Gastroesophageal sphincter (tissue), 4 donors: ENCODE results near the gene EPHA3. TPM values are rescaled to one million over a fixed set of nuclear protein-coding genes. Genes with fewer than 3 reads are reported as not detected.

ENCODE experiments used
- ATAC-seq: fragments of 150-250 bp; one replicate; pipeline ENCODE4 v1.9.1; 2016; ENCODE audit warnings: mild to moderate bottlenecking, moderate library complexity
- H3K27ac ChIP-seq, 4 donors: fragments of 200-600 bp; sonication (generic) in 3 of 4; 1 replicate in 3 of 4; 2 replicates in 1 of 4; pipeline ENCODE4 v1.5.1; 2016 to 2019
- H3K27me3 ChIP-seq: fragments of 200-600 bp; sonication (generic); one replicate; pipeline ENCODE4 v1.5.1; 2019
- H3K36me3 ChIP-seq, 2 donors: fragments of 200-600 bp; sonication (generic); one replicate each; pipeline ENCODE4 v1.5.1; 2019; ENCODE audit warnings: control low read depth in 1 of 2
- H3K4me1 ChIP-seq, 3 donors: fragments of 200-600 bp; sonication (generic); 1 replicate in 2 of 3; 2 replicates in 1 of 3; pipeline ENCODE4 v1.5.1; 2016 to 2019; ENCODE audit warnings: control low read depth in 2 of 3
- H3K4me3 ChIP-seq, 2 donors: fragments of 200-600 bp; sonication (generic); one replicate each; pipeline ENCODE4 v1.5.1; 2019; ENCODE audit warnings: mild to moderate bottlenecking in 1 of 2, moderate library complexity in 1 of 2
- H3K9me3 ChIP-seq, 3 donors: fragments of 200-600 bp; sonication (generic); one replicate each; pipeline ENCODE4 v1.5.1; 2017 to 2019; ENCODE audit warnings: control low read depth in 2 of 3
- CTCF ChIP-seq, 4 experiments: fragments of 200-600 bp in 2 of 4; fragments of 450-650 bp in 2 of 4; sonication (generic) in 1 of 4; IDR thresholded peaks; one replicate each; pipeline ENCODE4 v1.5.1; 2017 to 2019; ENCODE audit warnings: antibody characterized with exemption in 4 of 4, mild to moderate bottlenecking in 2 of 4, moderate library complexity in 2 of 4
- EP300 ChIP-seq: sonication (generic); formaldehyde crosslinking; IDR thresholded peaks from one replicate; pipeline ENCODE4 v1.6.1; 2017; ENCODE audit warnings: antibody characterized with exemption, mild to moderate bottlenecking
- POLR2A ChIP-seq, 2 donors: fragments of 450-650 bp; IDR thresholded peaks; one replicate each; pipeline ENCODE4 v1.6.1; 2017; ENCODE audit warnings: antibody characterized with exemption in 2 of 2, mild to moderate bottlenecking in 2 of 2, moderate library complexity in 1 of 2
- POLR2AphosphoS5 ChIP-seq: sonication (generic); formaldehyde crosslinking; IDR thresholded peaks from one replicate; pipeline ENCODE4 v1.6.1; 2017; ENCODE audit warnings: antibody characterized with exemption
- WGBS, 2 donors: methylation state at CpG; one replicate each; pipeline ENCODE4 v1.1.5; 2018; ENCODE audit warnings: low coverage in 1 of 2; 5-methylcytosine and 5-hydroxymethylcytosine counted together
- total RNA-seq, 4 donors: library from RNA; depleted of rRNA; stranded (reverse); fragments of >200 nt; gene quantifications; one replicate each; pipeline ENCODE4 v1.1.0, GENCODE V29; 2016

The EPHA3 gene
- total RNA-seq, 4 donors from 2014 or later = 9.3 to 20.4 (median 15.9) TPM

- Histone ChIP-seq H3K27ac (no peak overlapping the region), H3K27me3 (no peaks in the 10 kb centered on the region), H3K9me3 (no peaks in the 10 kb centered on the region), H3K4me3 (no peak overlapping the region), H3K36me3 (no peaks in the 10 kb centered on the region), H3K4me1 (peaks cover 0 to 10% (median 0%) of the 10 kb centered on the region in 3 donors)
- TF ChIP-seq CTCF (IDR thresholded peaks at IDR 0.05) (no peak), POLR2A (IDR thresholded peaks at IDR 0.05) (no peak), EP300 (no peak), POLR2AphosphoS5 (no peak)
- 75 to 94% methylated on average over 6 to 9 of the region's 9 CpGs for WGBS, 2 donors
- no peak for ATAC-seq
These were observed 64.5 kb downstream of the EPHA3 start for GRCh38 chr3:89171687-89172545.

- Histone ChIP-seq H3K9me3 (no peaks in the 10 kb centered on the region), H3K4me3 (no peak overlapping the region), H3K27me3 (no peaks in the 10 kb centered on the region), H3K27ac (no peak overlapping the region), H3K36me3 (no peaks in the 10 kb centered on the region), H3K4me1 (peaks cover 0 to 5% (median 0%) of the 10 kb centered on the region in 3 donors)
- TF ChIP-seq POLR2A (IDR thresholded peaks at IDR 0.05) (no peak), EP300 (no peak), POLR2AphosphoS5 (no peak), CTCF (IDR thresholded peaks at IDR 0.05) (no peak)
- no peak for ATAC-seq
These were observed 66.1 kb downstream of the EPHA3 start for GRCh38 chr3:89173546-89173945.

GRCh38 chr3:89179355-89180001 is 72.1 kb downstream of the EPHA3 start:
- Histone ChIP-seq H3K4me1 (no peaks in the 10 kb centered on the region), H3K4me3 (no peak overlapping the region), H3K27me3 (no peaks in the 10 kb centered on the region), H3K36me3 (no peaks in the 10 kb centered on the region), H3K9me3 (no peaks in the 10 kb centered on the region), H3K27ac (no peak overlapping the region)
- no peak for ATAC-seq
- TF ChIP-seq POLR2AphosphoS5 = no peak
- TF ChIP-seq EP300 = no peak
- no peak for TF ChIP-seq POLR2A (IDR thresholded peaks at IDR 0.05)
- TF ChIP-seq CTCF (IDR thresholded peaks at IDR 0.05) = no peak
- WGBS, 2 donors = 63 to 83% methylated on average over 2 to 3 of the region's 3 CpGs

GRCh38 chr3:89180334-89180733 is 72.9 kb downstream of the EPHA3 start:
- no peaks in the 10 kb centered on the region for H3K9me3 ChIP-seq
- no peaks in the 10 kb centered on the region for H3K36me3 ChIP-seq
- 20 to 29% methylated on average over 2 of the region's 2 CpGs for WGBS, 2 donors
- TF ChIP-seq EP300 (no peak), POLR2A (IDR thresholded peaks at IDR 0.05) (no peak), POLR2AphosphoS5 (no peak), CTCF (IDR thresholded peaks at IDR 0.05) (no peak)
- H3K27me3 ChIP-seq = no peaks in the 10 kb centered on the region
- no peak overlapping the region for H3K4me3 ChIP-seq
- no peak for ATAC-seq
- H3K4me1 ChIP-seq = no peaks in the 10 kb centered on the region
- H3K27ac ChIP-seq = no peak overlapping the region

GRCh38 chr3:89182056-89182455 is 74.6 kb downstream of the EPHA3 start:
- ATAC-seq = no peak
- 88 to 100% methylated on average over 1 of the region's 1 CpG for WGBS, 2 donors
- H3K27ac ChIP-seq = no peak overlapping the region

More at GRCh38 chr3:89182056-89182455, 74.6 kb downstream of the EPHA3 start:
- Histone ChIP-seq H3K9me3 (no peaks in the 10 kb centered on the region), H3K4me1 (no peaks in the 10 kb centered on the region), H3K27me3 (no peaks in the 10 kb centered on the region), H3K36me3 (no peaks in the 10 kb centered on the region), H3K4me3 (no peak overlapping the region)
- TF ChIP-seq POLR2AphosphoS5 (no peak), POLR2A (IDR thresholded peaks at IDR 0.05) (no peak), EP300 (no peak), CTCF (IDR thresholded peaks at IDR 0.05) (no peak)
